Fibroblast of peridontal ligament (primary cell): Measurements from ENCODE around the gene DRC3.
A peak's percentile ranks its signal among the peaks of the same experiment; 100 is the strongest.
"Not testable (repeated sequence)": the region's sequence is repeated elsewhere in the genome, so short reads cannot be mapped to it uniquely, and the experiment has no call there.

Experiments used
- DNase-seq: peaks from one replicate; pipeline ENCODE4 v3.0.0-alpha.2; 2010; ENCODE audit errors: extremely low read depth

The DRC3 gene

GRCh38 chr17:17940441-17940911, 32.2 kb upstream of the DRC3 start:
- peak; percentile 72 for DNase-seq

GRCh38 chr17:17941015-17941414, 31.6 kb upstream of the DRC3 start:
- no peak for DNase-seq

- peak; percentile 61 for DNase-seq
Observed at GRCh38 chr17:17942846-17943245, 29.8 kb upstream of the DRC3 start.

GRCh38 chr17:17943281-17943984, 29.2 kb upstream of the DRC3 start:
- no peak for DNase-seq

GRCh38 chr17:17944242-17944641, 28.4 kb upstream of the DRC3 start:
- DNase-seq: no peak

GRCh38 chr17:17944743-17945142, 27.9 kb upstream of the DRC3 start:
- DNase-seq: no peak

- no peak for DNase-seq
Observed at GRCh38 chr17:17946093-17946492, 26.6 kb upstream of the DRC3 start.

- no peak for DNase-seq
Observed at GRCh38 chr17:17947309-17947708, 25.4 kb upstream of the DRC3 start.

GRCh38 chr17:17947966-17948365, 24.7 kb upstream of the DRC3 start:
- no peak for DNase-seq

- DNase-seq: no peak
Observed at GRCh38 chr17:17950347-17950746, 22.3 kb upstream of the DRC3 start.

- DNase-seq: no peak
Observed at GRCh38 chr17:17950806-17951205, 21.9 kb upstream of the DRC3 start.

GRCh38 chr17:17951524-17951923, 21.1 kb upstream of the DRC3 start:
- DNase-seq: no peak

GRCh38 chr17:17952691-17953090, 20.0 kb upstream of the DRC3 start:
- no peak for DNase-seq

- no peak for DNase-seq
Observed at GRCh38 chr17:17954079-17954478, 18.6 kb upstream of the DRC3 start.

- DNase-seq: not testable (repeated sequence)
Observed at GRCh38 chr17:17955790-17956341, 16.8 kb upstream of the DRC3 start.

- DNase-seq: no peak
Observed at GRCh38 chr17:17957584-17957916, 15.1 kb upstream of the DRC3 start.

GRCh38 chr17:17958982-17959381, 13.7 kb upstream of the DRC3 start:
- no peak for DNase-seq

- peak; percentile 74 for DNase-seq
Observed at GRCh38 chr17:17959520-17960361, 12.9 kb upstream of the DRC3 start.

GRCh38 chr17:17960500-17961030, 12.1 kb upstream of the DRC3 start:
- no peak for DNase-seq

GRCh38 chr17:17963066-17963465, 9.6 kb upstream of the DRC3 start:
- no peak for DNase-seq

- no peak for DNase-seq
Observed at GRCh38 chr17:17963694-17964436, 8.8 kb upstream of the DRC3 start.

- no peak for DNase-seq
Observed at GRCh38 chr17:17964710-17965109, 8.0 kb upstream of the DRC3 start.
